H9 (cell line): ENCODE results near the gene FAM25A. TPM values are rescaled to one million over a fixed set of nuclear protein-coding genes. Genes with fewer than 3 reads are reported as not detected.

Experiments used
- DNase-seq: peaks from one replicate; pipeline ENCODE4 v3.0.0-alpha.2; 2017
- H2AFZ ChIP-seq: one replicate; pipeline ENCODE4 v1.6.1; 2013; ENCODE audit warnings: mild to moderate bottlenecking, low read length, control low read depth, moderate library complexity
- H2AK5ac ChIP-seq: 2 replicates; pipeline ENCODE4 v1.6.1; 2013; ENCODE audit warnings: low read length, control low read depth, mixed read lengths; ENCODE audit not compliant: insufficient read length
- H2BK120ac ChIP-seq: one replicate; pipeline ENCODE4 v1.6.1; 2013; ENCODE audit warnings: low read depth, mild to moderate bottlenecking, low read length, control low read depth, inconsistent platforms; ENCODE audit not compliant: poor library complexity, severe bottlenecking
- H2BK12ac ChIP-seq: 2 replicates; pipeline ENCODE4 v1.6.1; 2013; ENCODE audit warnings: low read length, control low read depth, mixed read lengths, low read depth; ENCODE audit not compliant: insufficient read length
- H2BK15ac ChIP-seq: 2 replicates; pipeline ENCODE4 v1.6.1; 2013; ENCODE audit warnings: low read depth, low read length, control low read depth
- H2BK20ac ChIP-seq: one replicate; pipeline ENCODE4 v1.6.1; 2013; ENCODE audit warnings: low read depth, mild to moderate bottlenecking, low read length, control low read depth, inconsistent platforms; ENCODE audit not compliant: poor library complexity, severe bottlenecking
- H2BK5ac ChIP-seq: 2 replicates; pipeline ENCODE4 v1.6.1; 2013; ENCODE audit warnings: low read length, control low read depth, mixed read lengths; ENCODE audit not compliant: insufficient read length
- H3K14ac ChIP-seq: 2 replicates; pipeline ENCODE4 v1.6.1; 2013; ENCODE audit warnings: low read length, control low read depth; ENCODE audit not compliant: insufficient read depth
- H3K18ac ChIP-seq: 2 replicates; pipeline ENCODE4 v1.6.1; 2013; ENCODE audit warnings: low read depth, mild to moderate bottlenecking, mixed read lengths, low read length, control low read depth; ENCODE audit not compliant: insufficient read length
- H3K23ac ChIP-seq: 2 replicates; pipeline ENCODE4 v1.6.1; 2013; ENCODE audit warnings: low read length, control low read depth, mixed read lengths, low read depth; ENCODE audit not compliant: insufficient read length
- H3K23me2 ChIP-seq: 2 replicates; pipeline ENCODE4 v1.6.1; 2013; ENCODE audit warnings: low read depth, mild to moderate bottlenecking, mixed read lengths, low read length, control low read depth; ENCODE audit not compliant: insufficient read length, poor library complexity, severe bottlenecking
- H3K27ac ChIP-seq: 2 replicates; pipeline ENCODE4 v1.5.1; 2013; ENCODE audit warnings: low read length, control low read depth, mixed read lengths, low read depth; ENCODE audit not compliant: insufficient read length
- H3K27me3 ChIP-seq: 2 replicates; pipeline ENCODE4 v1.6.1; 2013; ENCODE audit warnings: low read length, control low read depth, inconsistent platforms; ENCODE audit not compliant: insufficient read depth
- H3K4ac ChIP-seq: 2 replicates; pipeline ENCODE4 v1.6.1; 2013; ENCODE audit warnings: low read depth, mild to moderate bottlenecking, control low read depth, inconsistent platforms, low read length, moderate library complexity
- H3K4me1 ChIP-seq: 2 replicates; pipeline ENCODE4 v1.6.1; 2013; ENCODE audit warnings: low read length, control low read depth, inconsistent platforms; ENCODE audit not compliant: insufficient read depth
- H3K4me2 ChIP-seq: 2 replicates; pipeline ENCODE4 v1.6.1; 2013; ENCODE audit warnings: low read length, control low read depth, mixed read lengths; ENCODE audit not compliant: insufficient read length, insufficient read depth
- H3K56ac ChIP-seq: 2 replicates; pipeline ENCODE4 v1.6.1; 2013; ENCODE audit warnings: low read depth, mild to moderate bottlenecking, mixed read lengths, low read length, control low read depth; ENCODE audit not compliant: insufficient read length
- H3K79me1 ChIP-seq: 2 replicates; pipeline ENCODE4 v1.6.1; 2013; ENCODE audit warnings: low read depth, mild to moderate bottlenecking, moderate library complexity, low read length, control low read depth, inconsistent platforms; ENCODE audit not compliant: insufficient read depth, poor library complexity, severe bottlenecking
- H3K79me2 ChIP-seq: 2 replicates; pipeline ENCODE4 v1.6.1; 2013; ENCODE audit warnings: low read length, control low read depth, inconsistent platforms; ENCODE audit not compliant: insufficient read depth
- H3K9ac ChIP-seq: 2 replicates; pipeline ENCODE4 v1.6.1; 2013; ENCODE audit warnings: low read length, control low read depth, mixed read lengths; ENCODE audit not compliant: insufficient read length; ENCODE audit errors: extremely low read depth
- H3K9me3 ChIP-seq: one replicate; pipeline ENCODE4 v1.6.1; 2013; ENCODE audit warnings: low read depth, low read length, inconsistent platforms; ENCODE audit not compliant: control insufficient read depth
- H3T11ph ChIP-seq: one replicate; pipeline ENCODE4 v1.6.1; 2013; ENCODE audit warnings: mild to moderate bottlenecking, low read length, control low read depth, inconsistent platforms
- H4K20me1 ChIP-seq: one replicate; pipeline ENCODE4 v1.6.1; 2013; ENCODE audit not compliant: control insufficient read depth, insufficient read length, insufficient read depth
- H4K5ac ChIP-seq: 2 replicates; pipeline ENCODE4 v1.6.1; 2013; ENCODE audit warnings: low read depth, mild to moderate bottlenecking, mixed read lengths, low read length, control low read depth; ENCODE audit not compliant: insufficient read length
- H4K8ac ChIP-seq: replicated peaks from 2 replicates; pipeline ENCODE4 v1.6.1; 2013; ENCODE audit warnings: low read length, control low read depth, mixed read lengths, low read depth; ENCODE audit not compliant: insufficient read length
- H4K91ac ChIP-seq: 2 replicates; pipeline ENCODE4 v1.6.1; 2013; ENCODE audit warnings: low read depth, mild to moderate bottlenecking, moderate library complexity, mixed read lengths, low read length, control low read depth; ENCODE audit not compliant: insufficient read length
- H3K27ac Mint-ChIP-seq, 3 experiments: 2 replicates in 2 of 3; 3 replicates in 1 of 3; pipeline ENCODE4 v1.8.0; 2020 to 2021; ENCODE audit warnings: mixed read lengths in 3 of 3, mild to moderate bottlenecking in 1 of 3, moderate library complexity in 1 of 3
- H3K27me3 Mint-ChIP-seq: 2 replicates; pipeline ENCODE4 v1.8.0; 2021; ENCODE audit warnings: low read depth, mild to moderate bottlenecking, moderate library complexity, mixed read lengths
- H3K36me3 Mint-ChIP-seq, 3 experiments: 2 replicates in 2 of 3; 3 replicates in 1 of 3; pipeline ENCODE4 v1.8.0; 2020 to 2021; ENCODE audit warnings: low read depth in 3 of 3, mixed read lengths in 3 of 3; ENCODE audit not compliant: insufficient read depth in 1 of 3
- H3K4me1 Mint-ChIP-seq, 2 experiments: 2 replicates each; pipeline ENCODE4 v1.8.0; 2020; ENCODE audit warnings: mixed read lengths in 2 of 2
- H3K4me3 Mint-ChIP-seq, 2 experiments: 2 replicates in 1 of 2; 3 replicates in 1 of 2; pipeline ENCODE4 v1.8.0; 2020 to 2021; ENCODE audit warnings: mild to moderate bottlenecking in 2 of 2, mixed read lengths in 2 of 2, moderate library complexity in 1 of 2
- H3K9me3 Mint-ChIP-seq, 2 experiments: 2 replicates in 1 of 2; 3 replicates in 1 of 2; pipeline ENCODE4 v1.8.0; 2020; ENCODE audit warnings: mild to moderate bottlenecking in 2 of 2, mixed read lengths in 2 of 2, moderate library complexity in 1 of 2
- CTCF ChIP-seq: fragments of 200-600 bp; sonication (generic); conservative IDR thresholded peaks from 3 replicates; pipeline ENCODE4 v1.8.0; 2021; ENCODE audit warnings: antibody characterized with exemption, mild to moderate bottlenecking
- WGBS: extraction: QIAGEN DNeasy Blood & Tissue Kit; methylation state at CpG from one replicate; pipeline ENCODE4 v1.1.7; 2013; ENCODE audit warnings: missing lambda C conversion rate, low lambda C conversion rate, mixed read lengths; ENCODE audit not compliant: insufficient read length; ENCODE audit errors: extremely low coverage; 5-methylcytosine and 5-hydroxymethylcytosine counted together
- total RNA-seq: library from RNA; stranded (reverse); gene quantifications from 2 replicates; pipeline ENCODE4 v1.2.1, GENCODE V29; 2021

Gene FAM25A
- total RNA-seq, 1 experiment from 2014 or later: not detected

GRCh38 chr10:87068281-87068680, 48.2 kb downstream of the FAM25A start:
- no peak overlapping the region for H2AK5ac ChIP-seq
- Mint-ChIP-seq H3K9me3 (no peaks in the 10 kb centered on the region), H3K4me1 (no peaks in the 10 kb centered on the region), H3K27me3 (no peaks in the 10 kb centered on the region), H3K4me3 (no peak overlapping the region), H3K27ac (no peak overlapping the region), H3K36me3 (peaks cover 24 to 79% (median 62%) of the 10 kb centered on the region in 3 experiments; a peak in 6 of 7 replicates)
- no peak overlapping the region for H2BK12ac ChIP-seq
- H3K23ac ChIP-seq: no peak overlapping the region
- no peak overlapping the region for H3K14ac ChIP-seq
- no peak overlapping the region for H3K18ac ChIP-seq
- no peak overlapping the region for H3K4me2 ChIP-seq
- H2AFZ ChIP-seq: no peak overlapping the region
- no peak overlapping the region for H3K56ac ChIP-seq
- H3K9me3 ChIP-seq: no peaks in the 10 kb centered on the region
- DNase-seq: no peak
- no peaks in the 10 kb centered on the region for H3K27me3 ChIP-seq
- no peak overlapping the region for H2BK120ac ChIP-seq
- H3K79me1 ChIP-seq: no peaks in the 10 kb centered on the region
- no peak overlapping the region for H3K9ac ChIP-seq
- H4K8ac ChIP-seq: no peak overlapping the region
- no peaks in the 10 kb centered on the region for H3K79me2 ChIP-seq
- no peak overlapping the region for H2BK5ac ChIP-seq
- no peak overlapping the region for H2BK20ac ChIP-seq
- TF ChIP-seq CTCF: no peak
- no peak overlapping the region for H2BK15ac ChIP-seq
- no peak overlapping the region for H4K5ac ChIP-seq
- no peak overlapping the region for H3K4ac ChIP-seq
- H3K23me2 ChIP-seq: no peaks in the 10 kb centered on the region
- no peaks in the 10 kb centered on the region for H4K20me1 ChIP-seq
- H3T11ph ChIP-seq: no peak overlapping the region
- no peaks in the 10 kb centered on the region for H3K4me1 ChIP-seq
- no peak overlapping the region for H4K91ac ChIP-seq
- no CpG with 5 or more reads among the region's 1 CpG for WGBS
- no peak overlapping the region for H3K27ac ChIP-seq
